Epidermal melanocyte (primary cell): ENCODE data around the gene SMIM45.
A peak's percentile ranks its signal among the peaks of the same experiment; 100 is the strongest.

Experiments used
- DNase-seq: peaks from one replicate; pipeline ENCODE4 v3.0.0; 2011; ENCODE audit warnings: low spot score; ENCODE audit not compliant: insufficient read length

Gene SMIM45

DNA sequence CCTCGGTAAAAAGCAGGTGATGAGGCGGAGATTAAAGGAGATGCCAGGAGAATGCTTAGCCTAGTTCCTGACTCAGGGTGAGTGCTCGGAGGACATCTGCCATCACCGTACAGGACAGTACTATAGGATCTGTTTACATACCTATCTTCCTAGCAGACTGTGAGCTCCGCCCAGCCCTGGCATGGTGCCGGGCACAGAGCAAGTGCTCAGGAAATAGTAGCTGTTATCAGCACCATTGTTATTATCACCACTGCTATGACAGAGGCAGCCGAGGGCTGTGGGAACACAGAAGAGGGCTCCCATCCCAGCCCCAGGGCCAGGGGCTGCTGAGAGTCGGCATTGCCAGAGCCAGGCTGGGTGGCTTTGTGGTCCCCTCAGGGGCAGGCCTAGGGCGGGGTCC, 16.7 kb downstream of the SMIM45 start:
- no peak for DNase-seq

DNA sequence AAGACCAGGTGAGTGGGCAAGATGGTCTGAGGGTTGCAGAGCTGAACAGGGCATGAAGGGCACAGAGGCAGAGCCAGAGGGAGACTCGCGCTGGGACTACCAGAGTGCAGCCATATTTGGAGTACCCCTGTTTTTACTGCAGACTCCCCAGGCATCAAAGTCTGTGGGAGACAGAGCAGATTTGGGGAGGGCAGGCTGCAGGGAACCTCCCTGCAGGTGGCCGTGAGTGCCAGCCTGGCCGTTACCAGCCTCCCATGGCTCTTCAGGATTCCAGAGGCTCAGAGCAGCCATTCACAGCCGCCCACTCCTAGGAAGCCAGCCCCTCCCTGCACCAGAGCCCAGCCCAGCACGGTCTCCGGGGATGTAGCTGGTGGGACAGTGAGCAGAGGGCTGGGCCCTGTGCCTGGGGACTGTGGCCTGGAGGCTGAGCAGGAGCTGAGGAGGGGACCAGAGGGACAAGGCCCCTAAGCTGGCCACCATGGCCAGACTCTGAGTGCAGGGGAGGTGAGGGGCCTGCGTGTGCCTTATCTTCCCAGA, 17.2 kb downstream of the SMIM45 start, which contains the start of gene SEPTIN3:
TSS of gene SEPTIN3 (plus strand) at position 334 of the 537 bp plus-strand sequence. CDS start 2,050 bp downstream, outside the sequence.
- DNase-seq = no peak

- DNase-seq = no peak
Measured at GRCh38 chr22:41970601-41971000, 18.7 kb downstream of the SMIM45 start.

DNA sequence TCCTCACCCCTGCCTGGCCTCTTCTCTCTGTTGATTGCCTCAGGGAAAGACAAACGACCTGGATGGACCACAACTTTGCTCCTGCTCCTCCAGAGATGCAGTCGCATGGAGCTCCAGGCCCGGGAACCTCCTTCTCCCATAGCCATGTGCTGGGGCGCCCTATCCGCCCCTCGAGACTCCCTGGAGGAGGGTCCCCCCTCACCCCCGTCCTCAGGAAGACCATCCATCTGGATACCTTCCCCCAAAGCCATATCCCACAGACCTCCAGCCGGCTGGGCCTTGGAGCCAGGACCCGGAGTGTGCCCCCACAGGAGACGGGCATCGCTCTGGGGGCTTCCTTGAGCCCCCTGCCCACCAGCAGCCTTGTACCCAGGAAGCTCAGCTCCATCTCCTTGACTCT, 19.5 kb downstream of the SMIM45 start:
- no peak for DNase-seq

- DNase-seq = no peak
Measured at GRCh38 chr22:41974691-41975290, 22.8 kb downstream of the SMIM45 start.

GRCh38 chr22:41975299-41976069, 23.5 kb downstream of the SMIM45 start:
- DNase-seq = no peak

- DNase-seq = no peak
Measured at GRCh38 chr22:41976070-41976901, 24.3 kb downstream of the SMIM45 start.

GRCh38 chr22:41976961-41977566, 25.1 kb downstream of the SMIM45 start:
- no peak for DNase-seq

- DNase-seq = no peak
Measured at GRCh38 chr22:41978732-41979131, 26.8 kb downstream of the SMIM45 start.

DNA sequence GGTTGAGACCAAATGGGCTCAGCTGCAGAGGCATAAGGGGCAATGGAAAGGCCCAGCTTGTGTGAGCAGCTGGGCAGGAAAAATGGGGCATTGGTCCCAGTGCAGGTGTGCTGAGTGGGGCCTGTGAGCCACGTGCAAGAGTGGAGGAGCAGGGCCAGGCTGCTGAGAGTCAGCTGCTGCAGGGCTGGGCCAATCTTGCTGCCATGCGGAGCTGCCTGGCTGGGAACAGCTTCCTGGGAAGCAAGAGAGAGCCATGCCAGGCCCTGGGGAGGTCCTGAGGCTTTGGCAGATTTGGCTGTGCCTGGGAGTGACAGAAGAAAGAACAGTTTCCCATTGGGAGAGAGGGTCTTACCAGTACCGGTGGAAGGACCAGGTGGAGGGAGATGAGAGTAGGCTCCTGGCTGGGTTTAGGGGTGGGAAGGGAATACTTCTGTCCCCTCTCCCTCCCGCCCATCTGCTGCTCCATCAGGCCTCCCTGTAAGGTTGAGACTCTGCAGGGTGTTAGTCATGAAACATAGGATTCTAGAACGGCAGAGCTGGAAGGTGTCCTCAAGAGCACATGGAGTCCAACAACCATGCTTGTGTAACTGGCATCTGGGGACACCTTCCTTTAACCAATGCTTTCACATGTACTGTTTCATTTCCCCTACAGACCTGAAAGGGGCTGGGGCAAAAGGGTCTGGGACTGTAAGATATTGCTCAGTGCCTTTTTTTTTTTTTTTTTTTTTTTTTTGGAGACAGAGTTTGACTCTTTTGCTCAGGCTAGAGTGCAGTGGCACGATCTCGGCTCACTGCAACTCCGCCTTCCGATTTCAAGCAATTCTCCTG, 27.7 kb downstream of the SMIM45 start:
- DNase-seq = no peak

GRCh38 chr22:41982865-41983264, 30.9 kb downstream of the SMIM45 start:
- no peak for DNase-seq

- peak; percentile 98 for DNase-seq
Measured at GRCh38 chr22:41983513-41984405, 31.8 kb downstream of the SMIM45 start.

- DNase-seq = no peak
Measured at GRCh38 chr22:41987276-41987675, 35.3 kb downstream of the SMIM45 start.

DNA sequence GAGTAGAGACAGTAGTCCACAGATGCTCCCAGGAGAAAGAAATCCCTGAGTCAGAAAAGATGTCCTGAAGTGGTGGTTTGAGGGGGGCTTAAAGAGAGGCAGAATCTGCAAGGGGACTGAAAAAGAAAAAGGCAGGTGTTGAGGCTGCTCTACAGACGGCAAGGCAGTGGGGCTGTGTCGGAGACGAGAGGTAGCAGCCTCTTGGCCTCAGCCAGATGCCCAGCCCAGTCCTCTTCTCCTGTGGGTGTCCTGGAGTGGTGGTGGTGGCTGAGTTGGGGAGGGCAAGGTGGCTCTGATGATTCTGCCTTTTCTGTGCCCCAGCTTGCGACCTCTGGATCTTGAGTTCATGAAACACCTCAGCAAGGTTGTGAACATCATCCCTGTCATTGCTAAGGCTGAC, 37.3 kb downstream of the SMIM45 start:
- no peak for DNase-seq

- no peak for DNase-seq
Measured at GRCh38 chr22:41991111-41991510, 39.2 kb downstream of the SMIM45 start.

DNA sequence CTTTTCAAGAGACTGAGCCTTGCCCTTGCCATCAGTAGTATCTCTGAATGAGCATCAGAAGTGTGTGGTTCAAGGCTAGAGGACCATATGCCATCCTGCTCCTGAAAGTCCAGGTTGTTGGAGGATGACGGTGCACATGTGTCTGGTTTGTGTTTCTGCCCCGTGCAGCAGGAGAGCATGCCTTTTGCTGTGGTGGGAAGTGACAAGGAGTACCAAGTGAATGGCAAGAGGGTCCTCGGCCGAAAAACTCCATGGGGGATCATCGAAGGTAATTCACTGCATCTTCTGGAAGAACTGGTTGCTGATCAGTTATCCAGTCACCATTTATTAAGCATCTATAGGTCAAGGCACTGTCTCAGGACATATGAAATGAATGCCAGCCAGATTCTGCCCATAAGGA, 40.5 kb downstream of the SMIM45 start:
- no peak for DNase-seq

GRCh38 chr22:41995211-41995610, 43.3 kb downstream of the SMIM45 start:
- DNase-seq = no peak

- no peak for DNase-seq
Measured at GRCh38 chr22:41996826-41997225, 44.9 kb downstream of the SMIM45 start.
